OCI-LY7 (cell line): ENCODE data around the gene EDDM13. TPM values are rescaled to one million over a fixed set of nuclear protein-coding genes. Genes with fewer than 3 reads are reported as not detected.

Source experiments
- BruUV-seq: library from RNA; stranded (reverse); fragments of 400-500 nt; replicated peaks from 2 replicates; lab custom pipeline; 2021; lab: Mats Ljungman, UMichigan
- CTCF ChIA-PET: fragments of 300-600 bp; sonication (Branson Sonifier 250); formaldehyde crosslinking; loops from one replicate; lab custom pipeline; 2022; ENCODE audit warnings: antibody characterized with exemption; ENCODE audit not compliant: unreplicated experiment; lab: Charles Lee
- POLR2A ChIA-PET: fragments of 300-600 bp; sonication (Branson Sonifier 250); formaldehyde crosslinking; loops from one replicate; lab custom pipeline; 2022; ENCODE audit warnings: antibody characterized with exemption; lab: Charles Lee
- DNase-seq: peaks from one replicate; pipeline ENCODE4 v3.0.0-alpha.2; 2015; ENCODE audit warnings: low spot score
- H2AFZ ChIP-seq: fragments of 200-600 bp; sonication (generic), shearing (Covaris generic); 2 replicates; pipeline ENCODE4 v1.6.1; 2014; ENCODE audit warnings: mild to moderate bottlenecking, antibody characterized with exemption, low read length, moderate library complexity
- H3K27ac ChIP-seq: fragments of 200-600 bp; sonication (generic); 2 replicates; pipeline ENCODE4 v1.5.1; 2014; ENCODE audit warnings: mixed run types, low read depth, mild to moderate bottlenecking, moderate library complexity, low read length, inconsistent platforms; ENCODE audit not compliant: poor library complexity, severe bottlenecking
- H3K36me3 ChIP-seq: fragments of 200-600 bp; sonication (generic); 2 replicates; pipeline ENCODE4 v1.6.1; 2014; ENCODE audit warnings: mild to moderate bottlenecking, antibody characterized with exemption, low read length, moderate library complexity, mixed read lengths; ENCODE audit not compliant: insufficient read depth
- H3K4me1 ChIP-seq: fragments of 200-600 bp; sonication (generic); 2 replicates; pipeline ENCODE4 v1.5.1; 2014; ENCODE audit warnings: mild to moderate bottlenecking, low read length; ENCODE audit not compliant: insufficient read depth, poor library complexity, severe bottlenecking
- H3K4me2 ChIP-seq: fragments of 200-600 bp; sonication (generic); 2 replicates; pipeline ENCODE4 v1.6.1; 2014; ENCODE audit warnings: mild to moderate bottlenecking, low read length
- H3K4me3 ChIP-seq: fragments of 200-600 bp; sonication (generic); 2 replicates; pipeline ENCODE4 v1.5.1; 2014; ENCODE audit warnings: mild to moderate bottlenecking, low read depth, low read length; ENCODE audit not compliant: poor library complexity, severe bottlenecking
- H3K79me2 ChIP-seq: fragments of 200-600 bp; sonication (generic); 2 replicates; pipeline ENCODE4 v1.6.1; 2016; ENCODE audit warnings: low read depth, mild to moderate bottlenecking, low read length, moderate library complexity, mixed read lengths; ENCODE audit not compliant: insufficient read depth
- H3K9me2 ChIP-seq: fragments of 200-600 bp; sonication (generic); 2 replicates; pipeline ENCODE4 v1.6.1; 2016; ENCODE audit warnings: mild to moderate bottlenecking, low read length, mixed read lengths; ENCODE audit not compliant: insufficient read depth
- H3K9me3 ChIP-seq: fragments of 200-600 bp; sonication (generic); 2 replicates; pipeline ENCODE4 v1.6.1; 2014; ENCODE audit warnings: mild to moderate bottlenecking, mixed run types, low read length, mixed read lengths
- H4K20me1 ChIP-seq: fragments of 200-600 bp; sonication (generic); 2 replicates; pipeline ENCODE4 v1.6.1; 2014; ENCODE audit warnings: mild to moderate bottlenecking, antibody characterized with exemption, low read length, moderate library complexity, mixed read lengths; ENCODE audit not compliant: insufficient read depth
- CTCF ChIP-seq: fragments of 200-600 bp; sonication (generic); conservative IDR thresholded peaks from 2 replicates; pipeline ENCODE4 v1.5.1; 2014; ENCODE audit warnings: mild to moderate bottlenecking, antibody characterized with exemption, low read length, moderate library complexity, mixed read lengths
- EZH2phosphoT487 ChIP-seq: fragments of 200-600 bp; sonication (generic); IDR thresholded peaks from 2 replicates; pipeline ENCODE4 v1.6.1; 2018; ENCODE audit warnings: low read depth, borderline replicate concordance, mild to moderate bottlenecking, mixed run types, antibody characterized with exemption, low read length, moderate library complexity, mixed read lengths
- intact Hi-C: fragments of 100-400 bp; cut with micrococcal nuclease; formaldehyde crosslinking; loops from one replicate; pipeline ENCODE4 v1.10.0; 2022; ENCODE audit not compliant: unreplicated experiment
- total RNA-seq, 2 experiments: library from RNA; depleted of rRNA in 1 of 2; stranded (reverse); fragments of >200 nt in 1 of 2; shearing (Covaris generic) in 1 of 2; gene quantifications; 2 replicates each; pipeline ENCODE4 v1.2.3, GENCODE V29; 2014 to 2022

The EDDM13 gene
- total RNA-seq, 2 experiments from 2014 or later: not detected

- H3K27ac ChIP-seq: no peak overlapping the region
- H3K79me2 ChIP-seq: no peaks in the 10 kb centered on the region
- H3K36me3 ChIP-seq: peaks cover 21% of the 10 kb centered on the region
- peaks cover 4% of the 10 kb centered on the region for H3K4me1 ChIP-seq
- ChIA-PET POLR2A (no interaction called here), CTCF (no interaction called here)
- no peaks in the 10 kb centered on the region for H3K9me3 ChIP-seq
- no peak overlapping the region for H2AFZ ChIP-seq
- no peaks in the 10 kb centered on the region for H3K9me2 ChIP-seq
- no peak overlapping the region for H3K4me3 ChIP-seq
- no TSS peak for BruUV-seq
- H4K20me1 ChIP-seq: no peaks in the 10 kb centered on the region
- intact Hi-C loops: no loop called here
- TF ChIP-seq CTCF: no peak
- no peak for TF ChIP-seq EZH2phosphoT487
- H3K4me2 ChIP-seq: no peak overlapping the region
- no peak for DNase-seq
These were observed 36.2 kb downstream of the EDDM13 start for GRCh38 chr19:56308792-56309191.

- no peak for TF ChIP-seq EZH2phosphoT487
- TF ChIP-seq CTCF: peak; percentile 100
- no peak overlapping the region for H3K27ac ChIP-seq
- H3K4me2 ChIP-seq: no peak overlapping the region
- peaks cover 6% of the 10 kb centered on the region for H3K4me1 ChIP-seq
- no TSS peak for BruUV-seq
- ChIA-PET CTCF (no interaction called here), POLR2A (no interaction called here)
- no peaks in the 10 kb centered on the region for H4K20me1 ChIP-seq
- H3K79me2 ChIP-seq: no peaks in the 10 kb centered on the region
- intact Hi-C loops: loop anchor here (5.0 kb wide), 1 partner anchor 968 kb away; no protein-coding TSS in a partner anchor
- peaks cover 21% of the 10 kb centered on the region for H3K36me3 ChIP-seq
- no peaks in the 10 kb centered on the region for H3K9me3 ChIP-seq
- H3K4me3 ChIP-seq: no peak overlapping the region
- DNase-seq: peak; percentile 68
- H3K9me2 ChIP-seq: no peaks in the 10 kb centered on the region
- no peak overlapping the region for H2AFZ ChIP-seq
These were observed 37.1 kb downstream of the EDDM13 start for GRCh38 chr19:56309511-56310185.

- no TSS peak for BruUV-seq
- Histone ChIP-seq H3K4me1 (peaks cover 6% of the 10 kb centered on the region), H3K9me3 (no peaks in the 10 kb centered on the region), H3K4me3 (no peak overlapping the region), H3K4me2 (no peak overlapping the region), H3K9me2 (no peaks in the 10 kb centered on the region), H3K36me3 (peaks cover 18% of the 10 kb centered on the region), H2AFZ (no peak overlapping the region), H3K79me2 (no peaks in the 10 kb centered on the region), H4K20me1 (no peaks in the 10 kb centered on the region), H3K27ac (no peak overlapping the region)
- ChIA-PET POLR2A (no interaction called here), CTCF (no interaction called here)
- TF ChIP-seq EZH2phosphoT487 (no peak), CTCF (no peak)
- intact Hi-C loops: loop anchor here (5.0 kb wide), 1 partner anchor 967 kb away; no protein-coding TSS in a partner anchor
- no peak for DNase-seq
These were observed 37.9 kb downstream of the EDDM13 start for GRCh38 chr19:56310462-56310861.
